Measurements from ENCODE around the gene CAMK1D.

CAMK1D gene

DNA sequence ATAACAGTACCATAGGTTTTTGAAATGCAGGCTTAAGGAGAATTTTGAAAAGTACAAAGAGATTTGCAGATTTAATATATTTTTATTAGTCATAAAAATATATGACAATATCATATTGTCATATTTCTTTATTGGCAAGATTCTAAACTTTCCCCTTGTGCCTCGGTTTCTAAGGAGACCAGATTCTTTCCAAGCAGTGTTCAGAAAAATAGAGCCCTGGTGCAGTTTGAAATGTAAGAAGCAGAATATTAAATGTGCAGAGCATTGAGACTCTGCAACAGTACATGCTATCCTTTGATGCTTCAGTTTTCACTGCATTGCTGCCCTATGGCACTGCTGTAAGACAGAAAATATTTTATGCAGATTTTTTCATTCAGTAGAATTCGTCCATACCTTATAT is 408.9 kb downstream of the CAMK1D start:
- TF ChIP-seq GATA2 (IDR thresholded peaks at IDR 0.05; ENCODE audit: low read depth, low read length) = no peak
- TF ChIP-seq GATA3 (IDR thresholded peaks at IDR 0.05; ENCODE audit: low read depth, low read length) = no peak

DNA sequence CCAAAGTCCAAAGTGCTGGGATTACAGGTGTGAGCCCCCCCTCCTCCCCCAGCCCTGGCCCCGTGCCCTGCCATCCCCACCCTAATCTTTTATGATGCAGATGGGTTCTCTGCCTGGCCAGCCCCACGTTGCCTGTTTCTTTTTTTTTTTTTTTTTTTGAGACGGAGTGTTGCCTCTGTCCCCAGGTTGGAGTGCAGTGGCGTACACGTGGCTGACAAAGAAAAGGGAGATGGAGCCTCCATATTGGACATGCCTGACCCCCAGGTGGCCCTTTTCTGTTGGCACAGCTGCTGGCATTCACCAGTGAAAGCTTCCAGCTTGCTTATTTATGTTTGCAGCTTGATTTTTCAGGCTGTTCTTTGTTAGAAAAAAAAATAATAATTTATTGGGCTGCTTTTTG is 416.9 kb downstream of the CAMK1D start:
- no peak for TF ChIP-seq GATA2 (IDR thresholded peaks at IDR 0.05; ENCODE audit: low read depth, low read length)
- no peak for TF ChIP-seq GATA3 (IDR thresholded peaks at IDR 0.05; ENCODE audit: low read depth, low read length)

DNA sequence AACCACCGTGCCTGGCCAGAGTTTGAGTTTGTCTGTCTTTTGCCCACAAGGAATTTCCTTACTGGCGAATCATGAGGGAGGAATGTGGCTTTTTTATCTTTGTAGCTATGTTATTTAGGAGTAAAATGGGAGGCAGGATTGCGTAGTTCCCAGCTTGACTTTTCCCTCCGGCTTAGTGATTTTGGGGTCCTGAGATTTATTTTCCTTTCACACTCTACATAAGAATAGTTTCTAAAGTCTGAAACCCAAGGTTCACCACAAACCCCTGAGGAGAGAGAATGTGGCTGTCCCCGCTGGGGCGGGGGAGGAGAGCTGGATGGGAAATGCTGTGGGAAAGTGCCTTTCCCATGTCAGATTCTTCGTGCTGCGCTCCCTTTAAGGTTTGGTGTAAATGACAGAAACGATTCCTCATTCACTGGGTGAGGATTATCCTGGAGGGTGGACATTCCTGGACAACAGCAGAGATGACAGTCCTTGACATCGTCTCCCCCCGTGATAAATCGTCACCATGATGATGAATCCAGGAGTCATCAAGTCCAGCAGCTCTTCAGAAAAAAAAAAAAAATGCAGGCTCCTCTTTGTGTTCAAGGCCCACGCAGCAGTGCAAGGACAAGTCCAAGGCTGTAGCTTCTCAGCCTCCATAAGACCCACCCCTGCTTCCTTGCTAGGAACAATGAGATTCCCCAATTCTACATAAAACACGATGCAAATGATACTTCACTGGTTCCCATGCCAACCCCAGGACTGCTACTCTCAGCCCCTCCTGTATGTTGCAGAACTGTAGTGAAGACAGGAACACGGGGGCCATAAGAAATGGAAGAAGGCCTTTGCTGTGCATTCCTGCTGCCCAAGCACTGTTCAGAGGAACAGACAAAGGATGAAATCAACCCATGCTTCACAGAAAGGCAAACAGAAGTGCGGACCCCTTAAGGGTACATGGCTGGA is 419.1 kb downstream of the CAMK1D start:
- TF ChIP-seq GATA2 (IDR thresholded peaks at IDR 0.05; ENCODE audit: low read depth, low read length) (no peak), GATA3 (IDR thresholded peaks at IDR 0.05; ENCODE audit: low read depth, low read length) (no peak)

DNA sequence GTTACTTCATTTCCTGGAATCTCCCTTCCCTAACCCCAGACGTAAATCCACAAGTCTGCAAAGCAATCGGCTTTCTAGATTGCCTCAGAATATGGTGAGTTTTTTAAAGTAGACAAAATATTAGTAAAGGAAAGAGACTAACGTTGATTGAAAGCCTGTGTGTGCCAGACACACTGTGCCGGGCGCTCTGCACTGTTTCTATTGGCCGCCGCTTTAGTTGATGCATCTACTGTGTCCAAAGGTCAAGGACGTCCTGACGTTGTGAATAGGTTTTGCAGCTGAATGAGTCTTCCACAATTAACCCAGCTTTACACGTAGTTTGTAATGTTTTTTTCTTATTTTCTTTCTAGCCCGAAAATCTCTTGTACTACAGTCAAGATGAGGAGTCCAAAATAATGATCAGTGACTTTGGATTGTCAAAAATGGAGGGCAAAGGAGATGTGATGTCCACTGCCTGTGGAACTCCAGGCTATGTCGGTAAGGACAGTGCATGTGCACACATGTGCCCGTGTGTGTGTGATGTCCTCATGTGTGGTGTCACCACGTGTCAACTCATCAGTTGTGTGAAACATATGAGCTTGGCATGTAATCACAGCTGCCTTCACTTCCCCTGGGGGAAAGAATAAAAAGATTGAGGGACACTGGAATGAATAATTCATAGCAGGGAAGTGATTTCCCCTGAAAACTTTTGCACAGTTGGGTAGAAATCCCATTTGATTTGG is 420.1 kb downstream of the CAMK1D start:
- no peak for TF ChIP-seq GATA3 (IDR thresholded peaks at IDR 0.05; ENCODE audit: low read depth, low read length)
- no peak for TF ChIP-seq GATA2 (IDR thresholded peaks at IDR 0.05; ENCODE audit: low read depth, low read length)

DNA sequence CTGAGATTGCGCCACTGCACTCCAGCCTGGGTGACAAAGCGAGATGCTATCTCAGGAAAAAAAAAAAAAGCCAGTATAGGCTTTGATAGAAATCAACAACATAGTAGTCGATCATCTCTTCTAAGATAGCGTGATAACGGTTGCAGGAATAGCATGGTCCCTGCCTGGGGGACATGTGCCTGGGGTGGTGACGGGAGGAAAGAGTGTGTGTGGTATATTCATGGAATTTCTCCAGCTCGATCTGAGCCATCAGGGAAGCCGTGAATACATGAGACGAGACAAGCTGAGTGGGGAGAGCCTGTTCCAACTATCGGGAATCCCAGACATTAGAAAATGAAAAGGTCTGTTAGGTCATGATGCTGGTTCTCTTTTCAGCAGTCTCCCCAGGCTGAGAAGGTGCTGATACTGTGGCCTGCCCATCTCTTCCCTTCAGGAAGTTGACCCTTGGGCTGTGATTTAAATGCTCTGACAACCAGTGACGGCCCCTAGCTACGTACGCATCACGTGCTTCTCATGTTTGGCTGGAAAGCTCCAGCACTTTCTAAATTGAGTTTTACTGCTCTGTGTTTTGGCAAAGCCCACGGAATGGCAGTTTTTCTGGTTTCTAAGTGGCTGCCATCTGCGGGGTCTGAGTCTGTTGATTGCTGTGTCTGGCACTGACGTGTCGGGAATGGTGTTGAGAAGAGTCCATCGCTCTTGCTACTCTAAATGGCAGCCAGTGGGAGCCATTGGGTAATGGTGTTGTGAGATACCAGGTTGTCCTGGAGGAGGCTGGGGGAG is 422.8 kb downstream of the CAMK1D start:
- TF ChIP-seq GATA2 (IDR thresholded peaks at IDR 0.05; ENCODE audit: low read depth, low read length) = no peak
- no peak for TF ChIP-seq GATA3 (IDR thresholded peaks at IDR 0.05; ENCODE audit: low read depth, low read length)

DNA sequence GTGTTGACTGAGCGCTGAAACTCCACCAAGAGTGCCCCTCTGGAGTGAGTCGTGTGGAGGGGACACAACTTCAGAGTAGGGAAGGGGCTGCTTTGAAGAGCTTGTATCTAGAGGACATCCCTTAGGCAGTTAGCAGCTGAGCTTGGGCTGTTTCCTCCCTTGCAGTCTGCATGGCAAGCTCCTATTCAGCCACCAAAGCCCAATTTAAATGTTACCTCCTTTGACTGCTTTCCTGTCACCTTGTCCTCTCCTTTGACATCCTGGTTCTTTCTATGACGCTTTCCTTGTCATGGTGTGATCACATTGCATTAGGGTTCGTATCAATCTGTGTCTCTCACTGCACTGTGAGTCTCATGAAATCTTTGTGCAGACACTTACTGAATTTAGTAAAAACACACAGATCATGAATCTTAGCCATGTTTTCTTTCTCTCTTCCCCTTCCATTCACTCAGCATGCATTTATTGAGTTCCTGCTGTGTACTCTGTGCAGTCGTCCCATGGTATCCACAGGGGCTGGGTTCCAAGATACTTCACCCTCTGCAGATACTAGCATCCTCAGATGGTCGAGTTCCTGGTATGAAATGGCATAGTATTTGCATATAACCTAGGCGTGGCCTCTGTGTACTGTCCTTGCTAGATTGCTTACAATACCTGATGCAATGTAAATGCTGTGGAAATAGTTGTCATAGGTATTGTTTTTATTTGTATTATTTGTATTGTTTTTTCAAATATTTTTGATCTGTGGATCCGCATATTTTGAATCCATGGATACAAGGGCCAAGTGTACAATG is 423.6 kb downstream of the CAMK1D start:
- TF ChIP-seq GATA2 (IDR thresholded peaks at IDR 0.05; ENCODE audit: low read depth, low read length) (no peak), GATA3 (IDR thresholded peaks at IDR 0.05; ENCODE audit: low read depth, low read length) (no peak)

DNA sequence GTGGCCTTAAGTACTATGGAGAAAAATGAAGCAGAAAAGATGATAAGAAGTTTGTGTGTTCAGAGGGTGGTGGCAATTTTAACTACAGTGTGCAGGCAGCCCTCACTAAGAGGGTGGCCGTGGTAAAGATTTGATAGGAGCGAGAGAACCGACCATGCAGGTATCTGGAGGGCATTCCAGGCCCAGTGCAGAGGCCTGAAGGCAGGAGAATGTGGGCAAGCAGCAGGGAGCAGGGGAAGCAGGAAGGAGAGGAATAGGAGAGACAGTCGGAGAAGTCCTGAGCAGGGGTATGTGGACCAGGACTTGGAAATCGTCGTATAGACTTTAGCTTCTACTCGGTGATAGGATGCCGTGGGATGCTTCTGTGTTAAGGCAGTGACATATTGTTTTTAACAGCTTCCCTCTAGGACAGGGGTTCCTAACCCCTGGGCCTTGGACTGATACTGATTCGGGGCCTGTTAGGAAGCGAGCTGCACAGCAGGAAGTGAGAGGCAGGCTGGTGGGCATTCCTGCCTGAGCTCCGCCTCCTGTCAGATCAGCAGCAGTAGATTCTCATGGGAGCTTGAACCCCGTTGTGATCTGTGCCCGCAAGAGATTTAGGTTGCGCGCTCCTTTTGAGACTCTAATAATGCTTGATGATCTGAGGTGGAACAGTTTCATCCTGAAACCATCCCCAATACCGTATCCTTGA is 425.0 kb downstream of the CAMK1D start:
- no peak for TF ChIP-seq GATA2 (IDR thresholded peaks at IDR 0.05; ENCODE audit: low read depth, low read length)
- TF ChIP-seq GATA3 (IDR thresholded peaks at IDR 0.05; ENCODE audit: low read depth, low read length) = no peak

DNA sequence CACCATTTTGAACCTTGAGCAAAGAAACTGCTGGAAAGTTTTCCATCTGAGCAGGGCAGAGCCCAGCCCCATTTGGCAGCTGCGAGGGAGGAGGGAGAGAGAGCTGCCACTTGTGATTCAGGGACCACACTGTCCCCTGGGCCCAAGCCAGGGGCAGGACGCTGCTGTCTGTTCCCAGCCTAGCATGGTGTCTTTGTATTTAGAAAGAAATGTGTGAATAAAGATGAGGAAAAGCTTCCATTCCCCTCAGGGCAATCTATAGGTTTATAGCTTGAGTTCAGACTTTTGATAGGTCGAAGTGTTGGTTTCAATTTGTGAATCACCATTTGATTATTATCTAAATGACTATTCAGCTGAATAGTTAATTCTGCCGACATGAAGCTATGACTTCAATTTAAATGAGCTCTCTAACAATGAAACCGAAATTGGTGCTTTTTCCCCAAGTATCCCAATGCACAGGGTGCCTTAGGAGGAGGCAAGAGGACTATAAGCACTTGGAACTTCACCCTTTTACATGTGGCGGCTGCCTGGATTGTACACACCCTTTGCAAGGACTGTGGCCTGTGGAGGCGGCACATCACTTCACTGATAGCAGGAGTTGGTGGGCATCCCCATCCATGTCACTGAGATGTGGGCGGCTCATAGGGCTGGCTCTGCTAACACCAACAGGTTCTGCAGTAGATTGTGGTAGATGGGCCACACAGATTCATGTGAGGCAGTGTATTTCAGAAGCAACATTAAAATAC is 428.7 kb downstream of the CAMK1D start:
- TF ChIP-seq GATA2 (IDR thresholded peaks at IDR 0.05; ENCODE audit: low read depth, low read length) = no peak
- TF ChIP-seq GATA3 (IDR thresholded peaks at IDR 0.05; ENCODE audit: low read depth, low read length) = no peak

DNA sequence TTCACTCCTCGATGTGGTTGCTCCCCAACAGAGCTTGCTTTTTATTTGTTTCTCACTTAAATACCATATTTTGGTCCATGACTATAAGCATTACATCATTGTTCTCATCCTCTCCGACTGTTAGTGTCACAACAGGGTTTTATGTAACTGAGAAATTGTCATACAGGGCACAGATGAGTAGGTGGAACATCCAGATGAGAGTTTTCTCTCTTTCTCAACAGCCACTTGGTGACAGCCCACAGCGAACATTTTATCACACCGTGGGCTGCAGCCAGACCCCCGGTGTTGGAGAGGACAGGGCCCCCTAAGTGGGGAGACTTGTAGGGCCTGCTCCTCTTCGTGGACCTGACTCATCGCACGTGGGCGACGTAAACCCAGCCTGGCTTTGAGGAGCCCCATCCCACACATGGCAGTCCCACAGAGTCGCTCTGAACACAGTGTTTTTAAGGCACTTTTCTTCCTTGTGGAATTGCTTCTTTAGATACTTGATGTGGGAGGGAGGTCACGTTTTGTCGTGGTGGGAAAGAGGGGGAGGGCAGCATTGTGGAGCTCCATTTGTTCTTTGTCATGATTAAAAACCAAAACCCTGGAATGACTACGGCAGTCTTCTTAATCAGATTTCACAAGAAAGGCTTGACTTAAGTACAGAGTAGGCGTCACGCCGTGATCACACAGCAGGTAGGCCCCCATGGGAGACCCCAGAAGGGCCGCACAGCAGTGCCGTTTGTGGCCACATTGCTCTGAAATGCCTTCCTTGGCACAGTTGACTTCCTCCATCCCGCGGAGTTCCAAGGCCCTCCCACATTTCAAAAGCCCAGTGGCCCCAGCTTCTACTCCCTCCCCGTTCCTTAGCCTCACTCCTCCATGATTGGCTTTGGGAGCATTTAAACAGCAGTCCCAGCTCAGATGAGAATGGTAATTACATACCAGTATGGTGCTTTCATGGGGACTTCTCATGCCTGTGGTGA is 431.6 kb downstream of the CAMK1D start:
- TF ChIP-seq GATA2 (IDR thresholded peaks at IDR 0.05; ENCODE audit: low read depth, low read length) (no peak), GATA3 (IDR thresholded peaks at IDR 0.05; ENCODE audit: low read depth, low read length) (no peak)

DNA sequence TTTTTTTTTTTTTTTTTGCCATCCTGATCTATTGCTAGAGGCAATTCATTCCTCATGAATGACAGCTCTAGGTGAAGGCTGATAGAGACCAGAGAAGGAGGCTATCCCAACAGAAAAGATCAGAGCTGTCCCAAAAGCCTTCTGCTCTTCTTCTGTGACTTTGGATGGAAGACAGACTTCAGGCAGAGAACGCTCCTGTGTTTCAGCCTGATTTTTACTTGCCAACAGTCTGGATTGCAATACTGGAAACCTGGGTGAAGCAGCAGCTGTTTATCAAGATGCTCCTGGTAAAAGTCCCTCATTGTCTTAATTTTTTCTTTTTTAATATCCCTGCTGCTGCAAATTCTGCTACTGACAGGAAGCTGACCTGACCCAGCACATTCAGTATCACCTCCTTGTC is 432.6 kb downstream of the CAMK1D start:
- TF ChIP-seq GATA3 (IDR thresholded peaks at IDR 0.05; ENCODE audit: low read depth, low read length) = no peak
- TF ChIP-seq GATA2 (IDR thresholded peaks at IDR 0.05; ENCODE audit: low read depth, low read length) = no peak

DNA sequence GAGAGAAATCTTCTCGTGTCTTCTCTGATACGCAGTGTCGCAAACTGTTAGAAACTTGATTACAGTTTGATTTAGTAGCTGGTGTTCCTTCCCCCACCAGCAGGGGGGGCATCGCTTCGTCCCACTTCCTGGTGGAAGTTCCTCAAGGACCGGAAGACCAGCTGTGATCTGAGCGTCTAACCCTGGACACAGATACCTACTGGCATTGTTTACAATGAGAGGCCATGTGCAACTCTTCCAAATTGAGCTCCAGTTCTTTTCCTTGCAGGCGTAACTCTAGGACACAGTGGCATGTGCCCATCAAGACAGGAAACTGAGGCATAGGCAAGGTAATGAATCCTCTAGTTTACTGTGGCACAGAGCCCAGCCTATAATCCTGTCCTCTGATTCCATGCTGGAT is 433.2 kb downstream of the CAMK1D start:
- TF ChIP-seq GATA3 (IDR thresholded peaks at IDR 0.05; ENCODE audit: low read depth, low read length) = no peak
- TF ChIP-seq GATA2 (IDR thresholded peaks at IDR 0.05; ENCODE audit: low read depth, low read length) = no peak
